Lung (tissue), 12 donors: ENCODE results near the gene ODAD2. TPM values are rescaled to one million over a fixed set of nuclear protein-coding genes. Genes with fewer than 3 reads are reported as not detected.
"Not testable (repeated sequence)": the region's sequence is repeated elsewhere in the genome, so short reads cannot be mapped to it uniquely, and the experiment has no call there.

Experiments used
- ATAC-seq: fragments of 200-7000 bp; cut with Tn5 transposase; one replicate; pipeline ENCODE4 v1.9.1; 2020; ENCODE audit warnings: moderate number of reproducible peaks; ENCODE audit not compliant: insufficient read depth, low FRiP score
- DNase-seq, 3 donors: peaks; one replicate each; pipeline ENCODE4 v3.0.0-alpha.2; 2013 to 2017
- H3K27ac ChIP-seq, 2 donors: one replicate each; pipeline ENCODE4 v1.5.1; 2013; ENCODE audit warnings: mild to moderate bottlenecking in 2 of 2, moderate library complexity in 2 of 2, control low read depth in 1 of 2, inconsistent platforms in 1 of 2, low read depth in 1 of 2, low read length in 1 of 2
- H3K27me3 ChIP-seq, 3 donors: one replicate each; pipeline ENCODE4 v1.5.1; 2013; ENCODE audit warnings: low read length in 2 of 3; ENCODE audit not compliant: control insufficient read depth in 3 of 3, insufficient read depth in 3 of 3
- H3K36me3 ChIP-seq, 4 donors: one replicate each; pipeline ENCODE4 v1.5.1; 2013; ENCODE audit warnings: low read length in 4 of 4, mild to moderate bottlenecking in 1 of 4, moderate library complexity in 1 of 4; ENCODE audit not compliant: control insufficient read depth in 4 of 4, insufficient read depth in 4 of 4
- H3K4me1 ChIP-seq, 5 donors: one replicate each; pipeline ENCODE4 v1.5.1; 2013; ENCODE audit warnings: low read length in 5 of 5, mild to moderate bottlenecking in 2 of 5, moderate library complexity in 1 of 5; ENCODE audit not compliant: control insufficient read depth in 5 of 5, insufficient read depth in 5 of 5
- H3K4me3 ChIP-seq: one replicate; pipeline ENCODE4 v1.5.1; 2013; ENCODE audit warnings: mild to moderate bottlenecking, control low read depth, moderate library complexity
- H3K9ac ChIP-seq, 2 donors: one replicate each; pipeline ENCODE4 v1.5.1; 2013; ENCODE audit warnings: low read length in 2 of 2, control low read depth in 1 of 2; ENCODE audit not compliant: insufficient read depth in 1 of 2
- H3K9me3 ChIP-seq, 4 donors: one replicate each; pipeline ENCODE4 v1.5.1; 2013; ENCODE audit warnings: low read length in 3 of 4, mild to moderate bottlenecking in 1 of 4, moderate library complexity in 1 of 4; ENCODE audit not compliant: control insufficient read depth in 4 of 4, insufficient read depth in 3 of 4
- CTCF ChIP-seq: IDR thresholded peaks from 2 replicates; pipeline ENCODE4 v1.5.1; 2012; ENCODE audit warnings: mild to moderate bottlenecking; ENCODE audit errors: control extremely low read depth, extremely low read depth
- WGBS, 2 donors: extraction: QIAGEN DNeasy Blood & Tissue Kit; methylation state at CpG; one replicate each; pipeline ENCODE4 v1.1.7; 2013; 5-methylcytosine and 5-hydroxymethylcytosine counted together
- polyA plus RNA-seq, 2 donors: library from polyadenylated mRNA; stranded (reverse); fragments of 200-250 nt; gene quantifications; one replicate each; pipeline ENCODE4 v1.2.1, GENCODE V29; 2013
- total RNA-seq, 2 donors: library from RNA; depleted of rRNA in 1 of 2; stranded (reverse); fragments of >200 nt in 1 of 2; gene quantifications; one replicate each; pipeline ENCODE4 v1.2.1, GENCODE V29; 2014 to 2021
- donor health status: control.
- donor health status: control.
- donor health status: Bipolar disorder and iron deficiency.
- donor health status: healthy.
- donor health status: DM: yes; HTN: yes; CAD: no.

The ODAD2 gene
- total and polyA plus RNA-seq, 4 donors = 1.8 to 16.6 (median 7.6) TPM

GRCh38 chr10:27981744-27982143, 17.1 kb downstream of the ODAD2 start:
- no peak for TF ChIP-seq CTCF
- Histone ChIP-seq H3K4me1 (no peaks in the 10 kb centered on the region), H3K9me3 (peaks cover 0 to 2% (median 0%) of the 10 kb centered on the region in 4 donors), H3K27me3 (no peaks in the 10 kb centered on the region), H3K4me3 (no peak overlapping the region), H3K9ac (no peak overlapping the region), H3K36me3 (no peaks in the 10 kb centered on the region), H3K27ac (no peak overlapping the region)
- ATAC-seq (no peak), DNase-seq (no peak)
- 84 to 95% methylated on average over 4 of the region's 4 CpGs for WGBS, 2 donors

GRCh38 chr10:27970795-27971194, 28.1 kb downstream of the ODAD2 start:
- 90 to 92% methylated on average over 1 of the region's 1 CpG for WGBS, 2 donors
- H3K27me3 ChIP-seq, DNase-seq, H3K27ac ChIP-seq, H3K9ac ChIP-seq, H3K9me3 ChIP-seq, H3K4me3 ChIP-seq, H3K36me3 ChIP-seq, H3K4me1 ChIP-seq, ATAC-seq: not testable (repeated sequence)

- 92 to 95% methylated on average over 7 of the region's 7 CpGs for WGBS, 2 donors
- not testable (repeated sequence) for H3K36me3 ChIP-seq, H3K4me3 ChIP-seq, H3K9ac ChIP-seq, H3K27me3 ChIP-seq, H3K27ac ChIP-seq, ATAC-seq, H3K9me3 ChIP-seq, H3K4me1 ChIP-seq, DNase-seq
Measured at GRCh38 chr10:27969931-27970330, 28.9 kb downstream of the ODAD2 start.

GRCh38 chr10:27959093-27959715, 39.7 kb downstream of the ODAD2 start:
- WGBS, 2 donors = 89 to 90% methylated on average over 5 to 6 of the region's 6 CpGs
- Histone ChIP-seq H3K9ac (no peak overlapping the region), H3K27ac (no peak overlapping the region)

GRCh38 chr10:27958383-27958782, 40.5 kb downstream of the ODAD2 start:
- H3K27me3 ChIP-seq, H3K9ac ChIP-seq, H3K27ac ChIP-seq, H3K4me3 ChIP-seq, H3K4me1 ChIP-seq, ATAC-seq, H3K9me3 ChIP-seq, DNase-seq, H3K36me3 ChIP-seq: not testable (repeated sequence)
- WGBS, 2 donors = 43 to 49% methylated on average over 3 of the region's 3 CpGs

More at GRCh38 chr10:27959093-27959715, 39.7 kb downstream of the ODAD2 start:
- DNase-seq (no peak), ATAC-seq (no peak)
- Histone ChIP-seq H3K9me3 (no peaks in the 10 kb centered on the region), H3K36me3 (no peaks in the 10 kb centered on the region), H3K27me3 (no peaks in the 10 kb centered on the region), H3K4me1 (no peaks in the 10 kb centered on the region), H3K4me3 (no peak overlapping the region)
- no peak for TF ChIP-seq CTCF
